OCI-LY7 (cell line): Measurements from ENCODE around the gene TPTE2.

Experiments
- CTCF ChIP-seq: fragments of 200-600 bp; sonication (generic); conservative IDR thresholded peaks from 2 replicates; pipeline ENCODE4 v1.5.1; 2014; ENCODE audit warnings: mild to moderate bottlenecking, antibody characterized with exemption, low read length, moderate library complexity, mixed read lengths
- EZH2phosphoT487 ChIP-seq: fragments of 200-600 bp; sonication (generic); IDR thresholded peaks from 2 replicates; pipeline ENCODE4 v1.6.1; 2018; ENCODE audit warnings: low read depth, borderline replicate concordance, mild to moderate bottlenecking, mixed run types, antibody characterized with exemption, low read length, moderate library complexity, mixed read lengths

DNA sequence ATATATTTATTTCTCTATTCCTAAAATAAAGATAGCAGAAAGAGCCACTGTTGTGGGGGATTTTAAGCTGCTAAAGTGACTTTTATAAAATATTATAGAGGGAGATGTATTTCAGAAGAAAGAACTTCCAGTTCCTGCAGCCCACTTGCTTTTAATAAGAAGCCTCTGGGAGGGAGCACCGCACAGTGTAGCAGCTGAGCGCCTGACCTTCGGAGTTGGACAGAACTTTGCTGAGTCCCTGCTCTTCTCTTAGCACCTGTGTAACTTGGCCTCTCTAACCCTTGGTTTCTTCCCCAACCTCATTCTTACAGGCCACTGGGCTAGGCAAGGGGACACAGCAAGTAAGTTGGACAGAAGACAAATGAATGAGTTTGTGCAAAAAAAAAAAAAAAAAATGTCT, 34.8 kb upstream of the TPTE2 start:
- TF ChIP-seq CTCF: no peak
- TF ChIP-seq EZH2phosphoT487: no peak
